ENCODE measurements around the gene NXF1. TPM values are rescaled to one million over a fixed set of nuclear protein-coding genes. Genes with fewer than 3 reads are reported as not detected.

NXF1 gene
- total and polyA plus RNA-seq, 2 of the 13 experiments (the other 11 are each of a cell fraction or from before 2014, with no cell fraction given) = 30.4 to 30.9 TPM

- TF ChIP-seq RFXAP (CRISPR knock-in tag; IDR thresholded peaks at IDR 0.05; ENCODE audit: borderline replicate concordance) = no peak
- peak; percentile 93; the same call in 1 of the 2 replicates for TF ChIP-seq BATF2 (CRISPR knock-in tag; IDR thresholded peaks at IDR 0.05)
- no peak for TF ChIP-seq ZNF713 (CRISPR knock-in tag; IDR thresholded peaks at IDR 0.05)
- 0 out of 2 replicates have a peak, but pooled peaks have one; percentile 86 for TF ChIP-seq ZNF577 (CRISPR knock-in tag; IDR thresholded peaks at IDR 0.05; ENCODE audit: borderline replicate concordance, low read depth)
- TF ChIP-seq, protein P1, sequence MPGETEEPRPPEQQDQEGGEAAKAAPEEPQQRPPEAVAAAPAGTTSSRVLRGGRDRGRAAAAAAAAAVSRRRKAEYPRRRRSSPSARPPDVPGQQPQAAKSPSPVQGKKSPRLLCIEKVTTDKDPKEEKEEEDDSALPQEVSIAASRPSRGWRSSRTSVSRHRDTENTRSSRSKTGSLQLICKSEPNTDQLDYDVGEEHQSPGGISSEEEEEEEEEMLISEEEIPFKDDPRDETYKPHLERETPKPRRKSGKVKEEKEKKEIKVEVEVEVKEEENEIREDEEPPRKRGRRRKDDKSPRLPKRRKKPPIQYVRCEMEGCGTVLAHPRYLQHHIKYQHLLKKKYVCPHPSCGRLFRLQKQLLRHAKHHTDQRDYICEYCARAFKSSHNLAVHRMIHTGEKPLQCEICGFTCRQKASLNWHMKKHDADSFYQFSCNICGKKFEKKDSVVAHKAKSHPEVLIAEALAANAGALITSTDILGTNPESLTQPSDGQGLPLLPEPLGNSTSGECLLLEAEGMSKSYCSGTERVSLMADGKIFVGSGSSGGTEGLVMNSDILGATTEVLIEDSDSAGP (CRISPR knock-in tag; IDR thresholded peaks at IDR 0.05; ENCODE audit: borderline replicate concordance) = peak; percentile 91
- peak; percentile 84; the same call in 1 of the 2 replicates for TF ChIP-seq ZNF383 (CRISPR knock-in tag; IDR thresholded peaks at IDR 0.05; ENCODE audit: borderline replicate concordance)
- peak; percentile 87 for TF ChIP-seq PITX1 (CRISPR knock-in tag; IDR thresholded peaks at IDR 0.05)
- peak; percentile 42; the same call in 1 of the 2 replicates for TF ChIP-seq SMAD3 (CRISPR knock-in tag; IDR thresholded peaks at IDR 0.05)
- TF ChIP-seq ZNF484 (CRISPR knock-in tag; IDR thresholded peaks at IDR 0.05; ENCODE audit: borderline replicate concordance, low read depth) = no peak
- no peak for TF ChIP-seq ZNF33A (CRISPR knock-in tag; IDR thresholded peaks at IDR 0.05; ENCODE audit: borderline replicate concordance)
- TF ChIP-seq ZNF460 (CRISPR knock-in tag; IDR thresholded peaks at IDR 0.05; ENCODE audit: borderline replicate concordance) = no peak; the same call in 1 of the 2 replicates
- TF ChIP-seq SALL2 (CRISPR knock-in tag; IDR thresholded peaks at IDR 0.05) = peak; percentile 88
- TF ChIP-seq ZNF562 (CRISPR knock-in tag; IDR thresholded peaks at IDR 0.05; ENCODE audit: borderline replicate concordance) = no peak
- TF ChIP-seq, protein P2, sequence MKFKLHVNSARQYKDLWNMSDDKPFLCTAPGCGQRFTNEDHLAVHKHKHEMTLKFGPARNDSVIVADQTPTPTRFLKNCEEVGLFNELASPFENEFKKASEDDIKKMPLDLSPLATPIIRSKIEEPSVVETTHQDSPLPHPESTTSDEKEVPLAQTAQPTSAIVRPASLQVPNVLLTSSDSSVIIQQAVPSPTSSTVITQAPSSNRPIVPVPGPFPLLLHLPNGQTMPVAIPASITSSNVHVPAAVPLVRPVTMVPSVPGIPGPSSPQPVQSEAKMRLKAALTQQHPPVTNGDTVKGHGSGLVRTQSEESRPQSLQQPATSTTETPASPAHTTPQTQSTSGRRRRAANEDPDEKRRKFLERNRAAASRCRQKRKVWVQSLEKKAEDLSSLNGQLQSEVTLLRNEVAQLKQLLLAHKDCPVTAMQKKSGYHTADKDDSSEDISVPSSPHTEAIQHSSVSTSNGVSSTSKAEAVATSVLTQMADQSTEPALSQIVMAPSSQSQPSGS (CRISPR knock-in tag; IDR thresholded peaks at IDR 0.05) = peak; percentile 90
- TF ChIP-seq KAT7 (CRISPR knock-in tag; IDR thresholded peaks at IDR 0.05; ENCODE audit: borderline replicate concordance) = peak; percentile 87; the same call in 1 of the 2 replicates
- TF ChIP-seq THYN1 (CRISPR knock-in tag; IDR thresholded peaks at IDR 0.05; ENCODE audit: borderline replicate concordance, low read depth) = no peak; the same call in 1 of the 2 replicates
- peak; percentile 75; the same call in 1 of the 2 replicates for TF ChIP-seq ZNF44 (CRISPR knock-in tag; IDR thresholded peaks at IDR 0.05)
- TF ChIP-seq MTA1 (CRISPR knock-in tag; IDR thresholded peaks at IDR 0.05; ENCODE audit: borderline replicate concordance) = peak; percentile 87
- no peak for TF ChIP-seq ZNF235 (CRISPR knock-in tag; IDR thresholded peaks at IDR 0.05; ENCODE audit: borderline replicate concordance)
- TF ChIP-seq ZBTB42 (CRISPR knock-in tag; IDR thresholded peaks at IDR 0.05) = peak; percentile 94
- TF ChIP-seq, protein P3, sequence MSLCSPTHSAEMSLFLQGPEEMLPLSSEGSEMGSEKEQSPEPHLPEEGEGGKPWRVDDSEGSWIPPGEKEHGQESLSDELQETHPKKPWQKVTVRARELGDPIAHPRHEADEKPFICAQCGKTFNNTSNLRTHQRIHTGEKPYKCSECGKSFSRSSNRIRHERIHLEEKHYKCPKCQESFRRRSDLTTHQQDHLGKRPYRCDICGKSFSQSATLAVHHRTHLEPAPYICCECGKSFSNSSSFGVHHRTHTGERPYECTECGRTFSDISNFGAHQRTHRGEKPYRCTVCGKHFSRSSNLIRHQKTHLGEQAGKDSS (CRISPR knock-in tag; IDR thresholded peaks at IDR 0.05; ENCODE audit: borderline replicate concordance, low read depth) = peak; percentile 91; the same call in 1 of the 2 replicates
- TF ChIP-seq ZNF326 (CRISPR knock-in tag; IDR thresholded peaks at IDR 0.05; ENCODE audit: borderline replicate concordance) = no peak
- no peak for TF ChIP-seq PLRG1 (conservative IDR thresholded peaks at IDR 0.05)
These were observed 18.1 kb downstream of the NXF1 start, which contains the start of gene TMEM179B (continued) for GRCh38 chr11:62787005-62787759.
